ENCODE results near the gene CDK2.
A peak's percentile ranks its signal among the peaks of the same experiment; 100 is the strongest.

The CDK2 gene

DNA sequence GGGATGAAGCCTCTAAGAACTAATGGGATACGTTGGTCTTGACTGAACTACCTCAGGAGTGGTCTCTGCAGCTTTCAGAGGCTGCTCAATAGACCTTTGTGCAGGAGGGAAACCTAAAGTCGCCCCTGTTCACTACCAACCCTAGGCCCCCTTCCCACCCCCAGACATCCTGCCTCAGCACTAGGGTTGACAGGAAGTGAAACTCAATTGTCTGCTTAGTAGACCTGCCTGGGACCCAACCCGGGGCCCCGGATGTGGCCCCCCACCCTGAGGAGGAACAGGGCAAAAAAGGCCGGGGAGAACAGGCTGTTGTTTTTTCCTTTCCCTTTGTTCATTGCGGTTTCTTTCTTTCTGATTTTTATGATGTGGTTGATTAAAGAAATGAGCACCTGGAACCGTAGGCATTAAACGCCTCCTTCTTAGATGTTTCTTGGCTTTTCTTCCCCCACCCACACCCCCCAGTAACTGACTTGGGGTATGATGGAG is 37.3 kb upstream of the CDK2 start:
- peaks cover 40% of the 10 kb centered on the region for H3K79me2 ChIP-seq (ENCODE audit: low read length)
- peak overlapping the region; percentile 54 for H3K9ac ChIP-seq (ENCODE audit: low read length)
- peaks cover 45% of the 10 kb centered on the region for H3K4me1 ChIP-seq (ENCODE audit: low read length)
- H3K4me2 ChIP-seq (ENCODE audit: low read length): peak overlapping the region; percentile 95
- peaks cover 3% of the 10 kb centered on the region for H3K36me3 ChIP-seq (replicated peaks; ENCODE audit: low read depth, low read length)
- TF ChIP-seq EZH2phosphoT487 (IDR thresholded peaks at IDR 0.05; ENCODE audit: low read depth): no peak
- no peak for TF ChIP-seq CTCF (IDR thresholded peaks at IDR 0.05; ENCODE audit: low read depth, low read length)
- H3K9me3 ChIP-seq (ENCODE audit: insufficient read depth, low read length): peaks cover 4% of the 10 kb centered on the region; the same call in 1 of the 2 replicates
- H3K4me3 ChIP-seq (ENCODE audit: low read length): peak overlapping the region; percentile 91
- H3K27me3 ChIP-seq (ENCODE audit: low read depth, low read length): peaks cover 3% of the 10 kb centered on the region; the same call in 1 of the 2 replicates
- no peak overlapping the region for H2AFZ ChIP-seq (ENCODE audit: low read depth, low read length)
- H3K27ac ChIP-seq (ENCODE audit: low read length): peak overlapping the region; percentile 95
- no peaks in the 10 kb centered on the region; the same call in 1 of the 2 replicates for H4K20me1 ChIP-seq (ENCODE audit: insufficient read depth, low read length)

GRCh38 chr12:55930771-55931316 is 35.8 kb upstream of the CDK2 start, which contains the start of gene DGKA:
DGKA (plus strand) TSS chr12:55931162; CDS start chr12:55936504, 5,342 bp downstream.
- Histone ChIP-seq H4K20me1 (ENCODE audit: insufficient read depth, low read length) (no peaks in the 10 kb centered on the region; the same call in 1 of the 2 replicates), H3K79me2 (ENCODE audit: low read length) (peaks cover 25% of the 10 kb centered on the region), H3K4me2 (ENCODE audit: low read length) (peak within 1 kb of the TSS; percentile 95), H3K9ac (ENCODE audit: low read length) (peak within 1 kb of the TSS; percentile 73), H3K27ac (ENCODE audit: low read length) (peak within 1 kb of the TSS; percentile 95), H3K4me1 (ENCODE audit: low read length) (peaks cover 38% of the 10 kb centered on the region), H3K36me3 (replicated peaks; ENCODE audit: low read depth, low read length) (no peaks in the 10 kb centered on the region), H3K4me3 (ENCODE audit: low read length) (peak within 1 kb of the TSS; percentile 91), H3K27me3 (ENCODE audit: low read depth, low read length) (peaks cover 3% of the 10 kb centered on the region; the same call in 1 of the 2 replicates), H2AFZ (ENCODE audit: low read depth, low read length) (peak within 1 kb of the TSS; percentile 65), H3K9me3 (ENCODE audit: insufficient read depth, low read length) (peaks cover 4% of the 10 kb centered on the region; the same call in 1 of the 2 replicates)
- TF ChIP-seq EZH2phosphoT487 (IDR thresholded peaks at IDR 0.05; ENCODE audit: low read depth): no peak
- peak; percentile 70 for TF ChIP-seq CTCF (IDR thresholded peaks at IDR 0.05; ENCODE audit: low read depth, low read length)

- Histone ChIP-seq H3K4me2 (ENCODE audit: low read length) (peak overlapping the region; percentile 76), H3K79me2 (ENCODE audit: low read length) (peaks cover 20% of the 10 kb centered on the region), H3K27ac (ENCODE audit: low read length) (peak overlapping the region; percentile 13), H2AFZ (ENCODE audit: low read depth, low read length) (peak overlapping the region; percentile 65), H3K4me1 (ENCODE audit: low read length) (peaks cover 34% of the 10 kb centered on the region), H3K9me3 (ENCODE audit: insufficient read depth, low read length) (peaks cover 4% of the 10 kb centered on the region; the same call in 1 of the 2 replicates), H3K4me3 (ENCODE audit: low read length) (peak overlapping the region; percentile 78), H3K27me3 (ENCODE audit: low read depth, low read length) (peaks cover 3% of the 10 kb centered on the region; the same call in 1 of the 2 replicates), H4K20me1 (ENCODE audit: insufficient read depth, low read length) (no peaks in the 10 kb centered on the region), H3K9ac (ENCODE audit: low read length) (peak overlapping the region; percentile 73), H3K36me3 (replicated peaks; ENCODE audit: low read depth, low read length) (no peaks in the 10 kb centered on the region)
- TF ChIP-seq CTCF (IDR thresholded peaks at IDR 0.05; ENCODE audit: low read depth, low read length) (no peak), EZH2phosphoT487 (IDR thresholded peaks at IDR 0.05; ENCODE audit: low read depth) (no peak)
Observed at GRCh38 chr12:55931317-55931779, 35.3 kb upstream of the CDK2 start.

DNA sequence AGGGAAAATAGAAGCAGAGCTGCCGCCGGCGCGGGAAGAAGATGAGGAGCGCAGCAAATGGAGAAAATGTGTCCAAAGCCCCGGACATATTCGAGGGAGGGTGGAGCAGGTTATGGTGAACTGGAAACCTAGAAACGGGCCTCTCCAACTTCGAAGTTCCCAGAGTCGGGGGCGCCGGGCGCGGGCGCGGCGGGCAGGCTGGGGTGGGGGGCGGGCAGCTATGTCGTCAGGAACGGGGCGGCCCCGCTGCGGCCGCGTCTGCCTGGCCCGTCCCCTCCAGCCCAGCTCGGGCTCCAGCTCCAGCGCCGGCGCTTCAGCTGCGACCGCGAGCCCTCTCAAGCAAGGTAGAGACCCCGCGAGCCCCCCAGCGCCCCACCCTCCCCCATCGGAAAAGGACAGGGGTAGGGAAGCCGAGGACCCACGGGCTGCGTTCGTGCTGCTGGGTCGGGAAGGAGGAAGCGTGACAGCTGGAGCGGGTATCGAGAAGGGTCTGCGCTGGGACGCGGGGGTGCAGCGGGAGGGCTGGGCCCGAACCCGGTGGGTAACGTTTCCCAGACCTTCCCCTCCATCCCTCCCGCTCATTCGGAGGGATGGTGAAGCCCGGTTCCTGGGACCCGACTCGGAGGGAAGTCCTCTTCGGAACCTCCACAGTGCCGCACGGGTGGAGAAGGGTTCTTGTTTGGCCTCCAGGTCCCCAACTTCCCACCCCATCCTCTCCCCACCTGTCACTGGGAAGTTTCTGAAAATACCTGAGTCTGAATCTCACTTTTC is 34.7 kb upstream of the CDK2 start:
- Histone ChIP-seq H4K20me1 (ENCODE audit: insufficient read depth, low read length) (no peaks in the 10 kb centered on the region), H2AFZ (ENCODE audit: low read depth, low read length) (peak overlapping the region; percentile 75), H3K4me2 (ENCODE audit: low read length) (peak overlapping the region; percentile 76), H3K4me3 (ENCODE audit: low read length) (peak overlapping the region; percentile 78), H3K9ac (ENCODE audit: low read length) (peak overlapping the region; percentile 73), H3K4me1 (ENCODE audit: low read length) (peaks cover 34% of the 10 kb centered on the region), H3K27ac (ENCODE audit: low read length) (0 out of 2 replicates have a peak overlapping the region, but pooled peaks have one; percentile 13), H3K9me3 (ENCODE audit: insufficient read depth, low read length) (peaks cover 4% of the 10 kb centered on the region; the same call in 1 of the 2 replicates), H3K79me2 (ENCODE audit: low read length) (peaks cover 17% of the 10 kb centered on the region), H3K36me3 (replicated peaks; ENCODE audit: low read depth, low read length) (no peaks in the 10 kb centered on the region), H3K27me3 (ENCODE audit: low read depth, low read length) (peaks cover 3% of the 10 kb centered on the region; the same call in 1 of the 2 replicates)
- TF ChIP-seq CTCF (IDR thresholded peaks at IDR 0.05; ENCODE audit: low read depth, low read length): no peak
- no peak for TF ChIP-seq EZH2phosphoT487 (IDR thresholded peaks at IDR 0.05; ENCODE audit: low read depth)

Measured in OCI-LY3 (cell line).